D341Med (cell line): ENCODE measurements around the gene COL4A5.

Source experiments
- DNase-seq: peaks from one replicate; pipeline ENCODE4 v3.0.0; 2012; ENCODE audit warnings: low spot score

The COL4A5 gene

DNA sequence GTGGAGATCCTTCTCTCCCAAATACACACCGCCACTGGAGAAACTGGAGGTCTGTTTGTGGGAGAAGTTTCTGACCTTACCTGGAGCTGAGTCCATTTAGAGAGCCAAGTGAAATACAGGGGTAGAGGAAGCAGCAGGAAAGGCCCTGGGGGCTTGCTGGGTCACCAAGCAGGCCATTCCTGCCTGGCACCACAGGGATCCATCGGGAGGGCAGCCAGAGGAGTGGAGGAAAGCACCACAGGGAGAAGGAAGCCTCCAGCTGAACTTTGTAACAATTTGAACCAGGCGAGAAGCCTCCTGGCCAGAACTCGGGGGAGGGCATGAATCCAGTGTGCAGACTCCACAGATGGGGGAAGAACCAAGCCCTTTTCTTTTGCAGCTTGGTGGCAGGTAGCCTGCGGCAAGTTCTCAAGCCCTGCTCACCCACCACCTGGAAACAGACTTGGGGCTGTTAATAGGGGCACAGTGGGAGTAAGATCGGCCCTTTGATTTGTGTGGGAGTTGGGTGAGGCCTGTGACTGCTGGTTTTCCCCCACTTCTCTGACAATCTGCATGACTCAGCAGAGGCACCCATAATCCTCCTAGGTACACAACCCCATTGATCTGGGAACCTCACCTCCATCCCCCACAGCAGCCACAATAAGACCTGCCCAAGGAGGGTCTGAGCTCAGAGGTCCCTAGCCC lies 202.1 kb downstream of the COL4A5 start:
- no peak for DNase-seq

DNA sequence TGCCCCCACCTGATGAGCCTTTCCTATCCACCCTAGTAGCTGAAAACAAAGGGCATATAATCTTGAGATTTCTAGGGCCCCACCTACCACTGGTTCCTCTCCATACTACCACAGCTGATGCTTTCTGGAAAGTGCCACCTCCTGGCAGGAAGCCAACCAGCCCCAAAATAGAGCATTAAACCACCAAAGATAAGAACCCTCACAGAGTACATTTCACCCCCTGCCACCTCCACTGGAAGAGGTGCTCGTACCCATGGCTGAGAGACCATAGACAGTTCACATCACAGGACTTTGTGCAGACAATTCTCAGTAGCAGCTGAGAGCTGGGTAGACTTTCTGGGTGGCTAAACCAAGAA lies 202.6 kb downstream of the COL4A5 start:
- no peak for DNase-seq

DNA sequence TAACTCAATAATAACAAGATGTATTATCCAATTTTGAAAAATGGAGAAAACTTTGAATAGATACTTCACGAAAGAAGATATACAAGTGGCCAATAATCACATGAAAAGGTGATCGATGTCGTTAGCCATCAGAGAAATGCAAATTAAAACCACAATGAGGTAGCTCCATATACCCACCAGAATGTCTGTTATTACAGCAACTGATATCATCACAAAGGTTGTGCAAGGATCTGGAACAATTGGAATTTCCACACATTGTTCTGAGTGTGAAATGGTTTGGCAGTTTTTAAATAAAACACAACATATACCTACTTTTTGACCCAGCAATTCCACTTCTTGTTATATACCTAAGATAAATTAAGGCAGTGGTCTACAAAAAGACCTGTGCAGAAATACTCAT lies 225.1 kb downstream of the COL4A5 start:
- DNase-seq: no peak

DNA sequence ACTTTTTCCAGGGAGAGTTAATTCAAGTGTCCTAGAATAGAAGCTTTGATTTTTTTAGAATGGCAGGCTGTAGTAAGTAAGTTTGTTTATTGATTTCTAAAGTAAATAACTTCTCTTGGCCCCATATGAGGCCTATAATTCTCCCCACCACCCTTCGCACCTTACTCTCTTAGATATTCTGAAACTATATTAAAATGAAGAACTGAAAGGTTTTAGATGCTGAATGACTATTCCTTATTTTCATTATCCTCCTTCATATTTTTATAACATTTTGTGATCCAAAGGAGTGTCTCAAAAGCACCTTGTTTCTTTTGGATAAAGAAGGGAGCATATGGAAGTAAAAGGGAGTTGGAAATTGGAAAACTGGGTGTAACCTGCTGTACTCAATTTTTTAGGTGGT lies 226.5 kb downstream of the COL4A5 start:
- DNase-seq: no peak

DNA sequence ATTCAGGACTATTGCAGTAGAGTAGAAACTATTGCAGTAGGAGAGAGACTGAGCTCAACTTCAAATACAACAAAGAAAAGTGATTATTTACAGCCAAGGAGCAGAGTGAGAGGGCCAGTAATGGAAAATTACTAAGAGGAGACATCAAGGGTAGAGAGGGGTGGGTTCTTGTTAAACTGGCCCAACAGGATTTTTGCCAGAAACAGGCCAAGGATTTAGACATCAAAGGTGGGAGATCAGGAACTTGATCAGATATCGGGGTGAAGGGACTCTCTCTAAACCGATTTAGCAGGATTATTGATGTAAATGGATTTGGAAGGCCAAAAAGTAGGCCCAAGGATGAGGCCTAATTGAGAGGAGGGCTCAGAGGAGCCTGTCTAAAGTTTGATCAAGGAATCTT lies 231.9 kb downstream of the COL4A5 start:
- DNase-seq: no peak

DNA sequence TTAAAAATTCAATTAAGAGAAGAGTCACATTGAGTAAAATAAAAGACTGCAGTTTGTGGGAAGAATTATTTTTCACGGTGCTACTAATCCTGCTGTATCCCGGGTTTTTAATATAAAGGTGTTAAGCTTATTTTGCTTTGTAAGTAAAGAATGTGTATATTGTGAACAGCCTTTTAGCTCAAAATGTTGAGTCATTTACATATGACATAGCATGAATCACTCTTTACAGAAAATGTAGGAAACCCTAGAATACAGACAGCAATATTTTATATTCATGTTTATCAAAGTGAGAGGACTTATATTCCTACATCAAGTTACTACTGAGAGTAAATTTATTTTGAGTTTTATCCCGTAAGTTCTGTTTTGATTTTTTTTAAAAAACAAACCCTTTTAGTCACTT lies 257.1 kb downstream of the COL4A5 start:
- DNase-seq: no peak

DNA sequence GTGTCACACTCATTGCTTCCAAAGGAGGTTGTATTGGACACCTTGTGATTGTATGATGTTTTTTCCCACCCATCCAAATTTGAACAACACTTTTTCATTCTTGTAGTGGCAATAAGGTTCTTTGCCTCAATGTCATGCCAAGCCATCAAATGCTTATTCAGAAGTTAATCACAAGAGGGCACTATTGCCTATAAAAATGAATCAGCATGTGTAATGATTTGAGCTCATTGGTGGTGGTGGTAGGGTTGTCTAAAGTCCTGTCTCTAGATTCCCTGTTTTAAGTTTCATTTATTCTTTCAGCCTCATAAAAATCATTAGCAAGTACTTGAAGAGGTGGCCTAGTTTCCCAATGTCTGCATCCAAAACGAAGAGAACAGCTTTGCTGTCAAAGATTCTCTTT lies 259.7 kb downstream of the COL4A5 start:
- no peak for DNase-seq

DNA sequence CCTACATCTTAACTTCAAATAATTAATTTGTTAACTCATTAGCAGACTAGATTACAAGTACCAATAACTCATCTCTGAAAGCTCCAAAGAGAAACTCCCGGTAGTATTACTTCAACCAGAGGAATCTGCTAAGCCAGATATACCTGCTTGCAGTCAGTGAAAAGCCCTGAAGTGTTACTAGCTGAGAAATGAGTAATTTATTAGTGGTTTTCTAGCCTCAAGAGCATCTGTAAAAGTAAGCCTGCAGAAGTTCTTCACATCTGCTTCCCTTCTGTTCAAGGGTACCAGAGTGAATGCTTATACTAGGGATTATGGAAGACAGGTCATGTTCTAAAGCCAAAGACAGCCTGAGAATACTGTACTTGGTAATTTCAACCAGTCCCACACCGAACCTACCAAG lies 262.0 kb downstream of the COL4A5 start:
- no peak for DNase-seq

- no peak for DNase-seq
Observed at GRCh38 chrX:108702530-108702929, 262.9 kb downstream of the COL4A5 start.

DNA sequence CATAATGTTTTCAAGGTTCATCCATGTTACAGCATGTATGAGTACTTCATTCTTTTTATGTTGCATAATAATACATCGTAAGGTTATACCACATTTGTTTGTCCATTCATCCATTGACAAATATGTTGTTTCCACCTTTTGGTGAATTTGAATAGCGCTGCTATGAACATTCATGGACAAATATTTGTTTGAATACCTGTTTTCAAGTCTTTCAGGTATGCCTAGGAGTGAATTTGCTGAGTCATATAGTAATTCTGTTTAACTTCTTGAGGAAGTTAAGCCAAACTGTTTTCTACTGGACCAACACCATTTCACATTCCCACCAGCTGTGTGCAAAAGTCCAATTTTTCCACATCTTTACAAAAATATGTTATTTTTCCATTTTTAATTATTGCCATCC lies 265.2 kb downstream of the COL4A5 start:
- no peak for DNase-seq

- no peak for DNase-seq
Observed at GRCh38 chrX:108712886-108713285, 273.2 kb downstream of the COL4A5 start.

GRCh38 chrX:108722561-108722960 lies 282.9 kb downstream of the COL4A5 start:
- DNase-seq: no peak

GRCh38 chrX:108726748-108727147 lies 287.1 kb downstream of the COL4A5 start:
- no peak for DNase-seq

DNA sequence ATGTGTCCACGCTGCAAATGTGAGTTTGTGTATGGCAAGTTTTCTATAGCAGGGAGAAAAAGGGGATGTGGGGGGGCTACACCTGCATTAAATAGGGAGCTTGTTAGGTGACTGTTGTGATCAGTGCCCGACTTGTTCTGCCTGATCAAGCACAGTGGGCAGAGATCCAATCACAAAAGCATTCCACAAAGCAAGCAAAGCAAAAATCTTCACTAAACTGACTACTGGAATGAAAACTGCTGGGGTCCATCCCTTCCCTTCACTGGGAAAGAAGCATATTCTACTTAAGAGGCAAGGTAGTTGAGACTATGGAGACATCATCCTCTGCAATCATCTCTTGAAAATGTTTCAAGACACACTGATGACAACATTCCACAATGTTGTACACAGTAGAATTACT lies 291.5 kb downstream of the COL4A5 start:
- no peak for DNase-seq

DNA sequence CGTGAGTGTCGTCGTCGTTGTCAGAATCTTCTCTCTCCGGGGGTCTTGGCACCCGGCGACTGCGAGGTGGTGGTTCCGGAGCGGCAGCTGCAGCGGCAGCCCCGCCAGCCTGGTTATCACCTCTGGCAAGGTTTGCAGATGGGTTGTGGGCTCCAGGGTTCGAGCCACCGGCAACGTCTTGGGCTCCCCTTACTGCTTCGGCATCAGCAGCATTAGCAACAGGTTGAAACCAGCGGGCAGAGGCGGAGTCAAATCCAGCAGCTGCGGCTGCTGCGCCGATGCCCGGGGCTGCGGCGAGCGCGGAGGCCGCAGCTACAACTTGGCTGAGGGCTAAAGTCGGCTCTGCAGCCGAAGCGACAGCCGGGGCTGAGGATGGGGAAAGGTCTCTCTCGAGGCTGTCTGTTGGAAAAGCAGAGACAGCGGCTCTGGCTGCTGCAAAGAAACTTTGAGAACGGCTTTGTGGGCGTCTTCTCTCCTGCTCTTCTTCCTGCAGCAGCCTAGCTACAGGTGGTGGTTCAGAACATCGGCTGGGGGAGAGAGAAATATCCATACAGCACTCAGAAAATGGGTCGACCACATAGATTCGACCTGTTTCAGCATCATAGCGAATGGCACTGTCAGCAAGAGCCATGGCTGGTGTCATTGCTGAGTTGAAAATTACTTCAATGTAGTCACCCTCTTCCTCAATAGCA lies 293.1 kb downstream of the COL4A5 start:
- peak; percentile 10 for DNase-seq

GRCh38 chrX:108734426-108734825 lies 294.8 kb downstream of the COL4A5 start:
- DNase-seq: no peak

GRCh38 chrX:108735091-108735678 lies 295.5 kb downstream of the COL4A5 start:
- peak; percentile 8 for DNase-seq

DNA sequence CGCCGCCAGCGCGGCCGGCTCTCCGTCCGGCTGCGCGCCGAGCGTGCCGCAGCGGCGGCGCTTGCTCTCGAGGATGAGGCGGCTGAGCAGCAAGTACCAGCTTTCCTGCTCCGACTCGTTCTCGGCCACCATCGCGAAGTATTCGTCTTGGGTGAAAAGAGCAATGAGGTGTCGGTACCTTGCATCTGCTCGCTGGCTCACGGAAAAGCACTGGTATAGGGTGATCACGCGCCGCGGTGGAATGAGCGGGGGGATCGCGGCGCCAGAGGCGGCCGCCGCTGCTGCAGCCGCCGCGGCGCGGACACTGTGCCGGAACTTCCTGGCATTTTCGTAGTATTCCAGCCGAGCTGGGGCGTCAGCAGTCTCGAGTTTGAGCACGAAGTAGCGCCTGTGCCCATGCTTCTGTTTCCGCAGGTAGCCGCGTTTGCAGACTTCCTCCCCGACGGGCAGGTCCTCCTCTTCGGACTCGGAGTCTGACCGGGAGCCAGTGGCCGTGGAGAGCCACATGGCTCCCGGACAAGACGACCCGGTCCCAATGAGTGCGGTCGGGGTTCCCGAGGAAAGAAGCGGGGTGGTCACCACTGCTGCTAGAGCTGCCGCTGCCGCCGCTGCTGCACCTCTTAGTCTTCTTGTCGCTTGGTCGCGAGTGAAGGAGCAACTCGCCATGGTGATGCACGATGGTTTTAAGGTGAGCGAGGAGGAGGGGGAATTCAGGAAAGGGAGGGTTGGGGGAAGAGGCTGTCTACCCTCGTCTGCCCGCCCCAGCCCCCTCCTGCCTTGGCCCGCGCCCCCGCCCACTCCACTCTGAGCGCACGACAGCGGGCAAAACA lies 296.3 kb downstream of the COL4A5 start:
- DNase-seq: peak; percentile 32

GRCh38 chrX:108736509-108737479 lies 297.2 kb downstream of the COL4A5 start, which contains the start of gene IRS4:
IRS4 (minus strand) TSS chrX:108736563.
- peak; percentile 37 for DNase-seq

DNA sequence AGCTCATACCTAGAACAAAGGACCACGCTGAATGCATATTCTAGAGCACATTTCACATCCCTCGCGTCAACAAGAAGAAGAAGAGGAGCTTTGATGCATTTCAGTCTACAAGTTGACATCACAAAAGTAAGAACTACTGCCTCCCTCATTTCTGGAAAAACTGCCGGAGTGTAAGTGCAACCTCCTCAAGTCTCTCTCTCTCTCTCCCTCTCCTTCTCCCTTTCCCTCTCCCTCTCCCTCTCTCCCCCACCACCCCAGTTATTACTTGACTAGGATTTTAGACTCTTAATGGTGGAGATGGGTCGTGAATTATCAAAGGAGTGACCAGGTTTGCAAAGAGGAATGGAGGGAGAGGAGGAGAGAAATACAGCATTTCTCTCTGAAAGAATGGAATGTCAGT lies 298.1 kb downstream of the COL4A5 start:
- no peak for DNase-seq

DNA sequence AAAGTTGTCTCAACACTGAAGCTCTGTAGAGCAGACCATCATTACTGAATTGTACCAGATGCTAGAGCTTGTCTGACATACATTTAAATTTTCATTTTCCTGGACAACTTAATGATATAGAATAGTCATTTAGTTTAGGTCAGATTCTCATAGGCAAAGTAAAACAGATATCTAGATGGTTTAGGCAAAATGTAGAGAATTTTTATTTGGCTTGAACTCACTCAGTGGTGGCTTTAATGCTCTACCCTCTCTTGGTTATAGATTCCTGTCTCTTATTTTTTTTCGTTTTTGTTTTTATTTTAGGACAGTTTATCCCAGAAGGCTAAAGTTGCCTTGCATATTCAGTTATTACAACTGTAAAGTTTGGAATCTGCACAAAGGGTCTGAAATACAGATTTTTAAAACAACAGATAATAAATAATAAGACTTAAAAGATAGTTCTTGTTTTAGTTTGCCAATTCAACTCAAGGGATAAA lies 300.7 kb downstream of the COL4A5 start:
- DNase-seq: no peak
